DND-41 (cell line): ENCODE data around the gene PLG.

Experiments used
- ATAC-seq: fragments of 200-7000 bp; cut with Tn5 transposase; 3 replicates; pipeline ENCODE4 v1.9.1; 2021; ENCODE audit warnings: low read depth; ENCODE audit not compliant: insufficient read depth
- DNase-seq: peaks from one replicate; pipeline ENCODE4 v3.0.0-alpha.2; 2020
- H2AFZ ChIP-seq: 2 replicates; pipeline ENCODE4 v1.6.0; 2012; ENCODE audit warnings: low read depth, low read length
- H3K27ac ChIP-seq: 2 replicates; pipeline ENCODE4 v1.5.1; 2012; ENCODE audit warnings: low read length, inconsistent platforms
- H3K27me3 ChIP-seq: fragments of 200-600 bp; sonication (generic); 2 replicates; pipeline ENCODE4 v1.6.0; 2012; ENCODE audit warnings: low read length, mild to moderate bottlenecking, inconsistent platforms; ENCODE audit not compliant: insufficient read depth, poor library complexity
- H3K36me3 ChIP-seq: 2 replicates; pipeline ENCODE4 v1.5.1; 2012; ENCODE audit warnings: low read length, inconsistent platforms; ENCODE audit not compliant: insufficient read depth
- H3K4me1 ChIP-seq: 2 replicates; pipeline ENCODE4 v1.5.1; 2012; ENCODE audit warnings: mild to moderate bottlenecking, low read length; ENCODE audit not compliant: insufficient read depth
- H3K4me2 ChIP-seq: 2 replicates; pipeline ENCODE4 v1.6.0; 2012; ENCODE audit warnings: mild to moderate bottlenecking, moderate library complexity, low read length, inconsistent platforms; ENCODE audit not compliant: insufficient read depth
- H3K4me3 ChIP-seq, 2 experiments: fragments of 200-600 bp in 1 of 2; shearing (Covaris generic) in 1 of 2; 2 replicates each; pipeline ENCODE4 v1.5.1; 2012 to 2016; ENCODE audit warnings: inconsistent platforms in 2 of 2, low read length in 2 of 2, mild to moderate bottlenecking in 2 of 2, low read depth in 1 of 2, moderate library complexity in 1 of 2
- H3K79me2 ChIP-seq: 2 replicates; pipeline ENCODE4 v1.6.0; 2012; ENCODE audit warnings: low read length, inconsistent platforms; ENCODE audit not compliant: insufficient read depth
- H3K9ac ChIP-seq: 2 replicates; pipeline ENCODE4 v1.6.0; 2012; ENCODE audit warnings: low read depth, mild to moderate bottlenecking, inconsistent platforms, low read length, moderate library complexity
- H3K9me3 ChIP-seq: 2 replicates; pipeline ENCODE4 v1.5.1; 2012; ENCODE audit warnings: low read length, moderate library complexity, mild to moderate bottlenecking, inconsistent platforms; ENCODE audit not compliant: insufficient read depth, severe bottlenecking
- H4K20me1 ChIP-seq: 2 replicates; pipeline ENCODE4 v1.6.0; 2012; ENCODE audit warnings: low read length; ENCODE audit not compliant: insufficient read depth
- EZH2 ChIP-seq: IDR thresholded peaks from 3 replicates; pipeline ENCODE4 v1.6.1; 2012; ENCODE audit warnings: borderline replicate concordance, low read depth, mild to moderate bottlenecking, moderate library complexity, low read length, inconsistent platforms; ENCODE audit not compliant: severe bottlenecking
- TF ChIP-seq, protein P1 (sequence below): IDR thresholded peaks from 2 replicates; pipeline ENCODE4 v1.5.1; 2012; ENCODE audit warnings: borderline replicate concordance, low read length, moderate library complexity, mild to moderate bottlenecking; ENCODE audit not compliant: poor library complexity, severe bottlenecking; ENCODE audit errors: extremely low read depth

The PLG gene

DNA sequence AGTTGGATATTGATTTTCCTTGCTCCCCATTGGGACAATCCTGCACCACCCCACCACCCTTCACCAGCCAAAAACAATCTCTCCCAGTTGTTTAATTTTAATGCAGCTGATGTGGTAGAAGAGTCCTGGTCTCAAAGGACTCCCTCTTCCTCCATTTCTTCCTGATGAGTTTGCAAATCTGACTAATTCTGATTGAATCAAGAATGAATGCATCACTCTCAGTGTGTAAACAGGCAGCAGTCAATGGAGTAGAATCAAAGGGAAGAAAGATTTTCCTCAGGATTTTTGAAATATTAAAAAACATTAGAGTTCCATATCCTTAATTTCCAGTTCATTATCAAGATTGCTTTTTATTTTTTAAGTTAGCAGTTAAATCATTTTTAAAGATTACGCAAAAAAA is 54.0 kb downstream of the PLG start:
- no peak for DNase-seq
- H3K4me1 ChIP-seq: no peaks in the 10 kb centered on the region
- H3K27me3 ChIP-seq: no peaks in the 10 kb centered on the region
- H3K9ac ChIP-seq: no peak overlapping the region
- H3K4me3 ChIP-seq: no peak overlapping the region
- H3K79me2 ChIP-seq: no peaks in the 10 kb centered on the region
- no peak overlapping the region for H3K27ac ChIP-seq
- H3K9me3 ChIP-seq: no peaks in the 10 kb centered on the region
- no peak overlapping the region for H2AFZ ChIP-seq
- no peak for TF ChIP-seq EZH2
- TF ChIP-seq, protein P1, sequence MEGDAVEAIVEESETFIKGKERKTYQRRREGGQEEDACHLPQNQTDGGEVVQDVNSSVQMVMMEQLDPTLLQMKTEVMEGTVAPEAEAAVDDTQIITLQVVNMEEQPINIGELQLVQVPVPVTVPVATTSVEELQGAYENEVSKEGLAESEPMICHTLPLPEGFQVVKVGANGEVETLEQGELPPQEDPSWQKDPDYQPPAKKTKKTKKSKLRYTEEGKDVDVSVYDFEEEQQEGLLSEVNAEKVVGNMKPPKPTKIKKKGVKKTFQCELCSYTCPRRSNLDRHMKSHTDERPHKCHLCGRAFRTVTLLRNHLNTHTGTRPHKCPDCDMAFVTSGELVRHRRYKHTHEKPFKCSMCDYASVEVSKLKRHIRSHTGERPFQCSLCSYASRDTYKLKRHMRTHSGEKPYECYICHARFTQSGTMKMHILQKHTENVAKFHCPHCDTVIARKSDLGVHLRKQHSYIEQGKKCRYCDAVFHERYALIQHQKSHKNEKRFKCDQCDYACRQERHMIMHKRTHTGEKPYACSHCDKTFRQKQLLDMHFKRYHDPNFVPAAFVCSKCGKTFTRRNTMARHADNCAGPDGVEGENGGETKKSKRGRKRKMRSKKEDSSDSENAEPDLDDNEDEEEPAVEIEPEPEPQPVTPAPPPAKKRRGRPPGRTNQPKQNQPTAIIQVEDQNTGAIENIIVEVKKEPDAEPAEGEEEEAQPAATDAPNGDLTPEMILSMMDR: no peak
- no peaks in the 10 kb centered on the region for H4K20me1 ChIP-seq
- ATAC-seq: no peak
- no peaks in the 10 kb centered on the region for H3K36me3 ChIP-seq
- H3K4me2 ChIP-seq: no peak overlapping the region

DNA sequence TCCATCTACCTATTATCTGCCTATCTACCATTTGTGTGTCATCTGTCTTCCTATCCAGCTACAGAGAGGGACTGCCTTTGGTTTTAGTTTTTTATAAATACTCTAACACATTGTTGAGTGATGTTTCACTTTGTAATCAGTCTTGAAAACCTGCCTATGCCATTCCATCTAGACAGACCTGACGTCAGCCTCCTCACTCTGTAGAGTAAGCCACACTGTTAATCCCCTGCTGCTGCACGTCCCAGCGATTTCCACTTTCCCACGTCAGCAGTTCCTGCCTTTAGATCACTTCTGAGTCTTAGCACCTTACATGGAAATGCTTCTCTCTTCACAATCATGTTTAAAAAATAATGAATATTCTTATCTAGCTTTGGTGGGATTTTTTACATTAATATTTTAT is 54.8 kb downstream of the PLG start:
- H3K4me1 ChIP-seq: no peaks in the 10 kb centered on the region
- ATAC-seq (no peak), DNase-seq (no peak)
- no peak overlapping the region for H3K4me3 ChIP-seq
- no peak overlapping the region for H3K27ac ChIP-seq
- no peak overlapping the region for H3K9ac ChIP-seq
- no peaks in the 10 kb centered on the region for H3K79me2 ChIP-seq
- no peaks in the 10 kb centered on the region for H3K27me3 ChIP-seq
- H3K9me3 ChIP-seq: no peaks in the 10 kb centered on the region
- H3K36me3 ChIP-seq: no peaks in the 10 kb centered on the region
- no peak overlapping the region for H2AFZ ChIP-seq
- H4K20me1 ChIP-seq: no peaks in the 10 kb centered on the region
- TF ChIP-seq, protein P1: no peak
- no peak for TF ChIP-seq EZH2
- H3K4me2 ChIP-seq: no peak overlapping the region

DNA sequence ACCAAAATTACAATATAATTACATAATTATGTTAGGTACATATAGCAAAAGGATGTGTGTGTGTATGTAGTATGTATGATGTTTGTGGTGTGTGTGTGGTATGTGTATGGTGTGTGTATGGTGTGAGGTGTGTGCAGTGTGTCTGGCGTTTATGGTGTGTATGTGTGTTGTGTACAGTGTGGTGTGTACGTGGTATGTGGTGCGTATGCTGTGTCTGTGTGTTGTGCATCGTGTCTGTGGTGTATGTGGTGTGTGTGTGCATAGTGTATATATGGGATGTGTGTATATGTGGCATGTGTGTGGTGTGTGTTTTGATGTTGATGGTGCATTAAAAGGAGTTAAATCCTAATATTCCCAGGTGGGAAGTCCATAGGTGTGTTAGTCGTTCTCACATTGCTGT is 62.8 kb downstream of the PLG start:
- H3K4me3 ChIP-seq: no peak overlapping the region
- DNase-seq (no peak), ATAC-seq (no peak)
- H3K9me3 ChIP-seq: no peaks in the 10 kb centered on the region
- no peak overlapping the region for H3K9ac ChIP-seq
- TF ChIP-seq, protein P1: no peak
- TF ChIP-seq EZH2: no peak
- no peaks in the 10 kb centered on the region for H3K4me1 ChIP-seq
- no peaks in the 10 kb centered on the region for H4K20me1 ChIP-seq
- no peak overlapping the region for H2AFZ ChIP-seq
- no peaks in the 10 kb centered on the region for H3K79me2 ChIP-seq
- H3K4me2 ChIP-seq: no peak overlapping the region
- H3K27ac ChIP-seq: no peak overlapping the region
- no peaks in the 10 kb centered on the region for H3K36me3 ChIP-seq
- no peaks in the 10 kb centered on the region for H3K27me3 ChIP-seq

DNA sequence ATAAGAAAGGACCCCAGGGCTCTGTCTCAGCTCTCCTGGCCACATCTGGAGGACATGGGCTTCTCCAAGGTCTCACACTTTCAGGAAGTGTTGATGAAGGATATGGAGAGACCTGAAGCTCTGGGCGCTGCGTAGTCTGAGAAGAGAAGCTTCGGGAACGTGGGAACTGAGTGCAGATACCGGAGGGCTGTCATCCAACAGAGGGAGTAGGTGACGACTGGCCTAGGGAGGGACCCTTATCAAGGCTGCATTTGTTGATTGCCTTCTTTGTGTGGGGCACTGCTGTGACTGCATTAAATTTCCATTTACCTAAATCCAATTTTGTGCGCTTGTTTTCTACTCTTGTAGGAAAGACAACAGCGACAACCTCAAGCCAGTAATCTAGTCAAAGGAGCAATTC is 63.4 kb downstream of the PLG start:
- Histone ChIP-seq H3K4me1 (no peaks in the 10 kb centered on the region), H3K79me2 (no peaks in the 10 kb centered on the region), H3K36me3 (no peaks in the 10 kb centered on the region), H3K9me3 (no peaks in the 10 kb centered on the region), H3K27ac (no peak overlapping the region), H2AFZ (no peak overlapping the region), H4K20me1 (no peaks in the 10 kb centered on the region), H3K27me3 (no peaks in the 10 kb centered on the region), H3K4me3 (no peak overlapping the region), H3K9ac (no peak overlapping the region), H3K4me2 (no peak overlapping the region)
- TF ChIP-seq, protein P1: no peak
- TF ChIP-seq EZH2: no peak
- ATAC-seq: no peak
- DNase-seq: no peak
